HG03521 (cell line): ENCODE data around the gene PDE4D.
"Not testable (repeated sequence)": the region's sequence is repeated elsewhere in the genome, so short reads cannot be mapped to it uniquely, and the experiment has no call there.

Experiments
- ATAC-seq: cut with Tn5 transposase; IDR thresholded peaks from one replicate; pipeline ENCODE4 v1.9.1; 2021; ENCODE audit warnings: mild to moderate bottlenecking, moderate library complexity; ENCODE audit not compliant: unreplicated experiment

PDE4D gene

DNA sequence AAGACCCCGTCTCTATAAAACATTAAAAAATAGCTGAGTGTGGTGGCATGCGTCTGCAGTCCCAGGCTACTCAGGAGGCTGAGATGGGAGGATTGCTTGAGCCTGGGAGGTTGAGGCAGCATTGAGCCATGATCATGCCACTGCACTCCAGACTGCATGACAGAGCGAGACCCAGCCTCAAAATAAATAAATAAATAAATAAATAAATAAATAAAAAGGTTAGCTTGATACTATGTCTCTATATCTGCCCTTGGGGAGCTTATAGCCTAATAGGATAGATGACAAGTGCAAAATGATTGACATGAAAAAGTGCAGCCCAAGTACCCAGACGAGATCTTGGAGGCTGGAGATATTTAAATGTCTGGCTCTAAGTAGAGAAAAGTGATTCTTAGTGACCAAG, 122.6 kb downstream of the PDE4D start:
- ATAC-seq: no peak

DNA sequence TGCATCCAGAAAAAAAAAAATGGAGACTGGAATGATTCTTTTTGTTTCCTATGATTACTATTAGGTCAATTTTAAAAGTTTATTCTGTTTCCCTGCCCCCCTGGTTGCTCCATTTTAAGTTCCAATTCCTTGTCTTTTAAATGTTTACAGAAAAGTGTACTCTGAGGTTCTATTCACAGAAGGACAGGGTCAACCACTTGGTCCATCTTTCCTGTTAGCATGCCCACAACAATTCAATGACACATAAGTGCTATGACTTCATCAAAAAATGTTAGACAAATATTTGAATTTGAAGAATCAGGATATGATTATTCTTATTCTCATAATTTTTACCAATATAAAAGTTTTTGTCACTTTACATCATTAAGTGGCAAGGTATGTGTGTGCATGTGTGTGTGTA, 123.7 kb downstream of the PDE4D start:
- ATAC-seq: no peak

DNA sequence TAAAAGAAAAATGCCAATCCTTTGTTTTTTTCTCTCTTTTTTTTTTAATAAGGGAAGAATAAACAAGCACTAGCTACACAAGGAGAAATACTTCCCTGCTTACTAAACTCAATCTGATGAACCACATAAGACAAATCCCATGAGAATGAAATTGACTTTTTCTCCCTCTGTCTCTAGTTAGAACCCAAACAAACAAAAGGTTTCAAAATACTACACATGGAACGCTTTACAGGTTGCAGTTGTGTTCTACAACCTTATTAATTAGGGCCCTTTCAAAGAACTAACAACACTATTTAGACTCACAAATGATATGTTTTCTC, 124.5 kb downstream of the PDE4D start:
- ATAC-seq: no peak

DNA sequence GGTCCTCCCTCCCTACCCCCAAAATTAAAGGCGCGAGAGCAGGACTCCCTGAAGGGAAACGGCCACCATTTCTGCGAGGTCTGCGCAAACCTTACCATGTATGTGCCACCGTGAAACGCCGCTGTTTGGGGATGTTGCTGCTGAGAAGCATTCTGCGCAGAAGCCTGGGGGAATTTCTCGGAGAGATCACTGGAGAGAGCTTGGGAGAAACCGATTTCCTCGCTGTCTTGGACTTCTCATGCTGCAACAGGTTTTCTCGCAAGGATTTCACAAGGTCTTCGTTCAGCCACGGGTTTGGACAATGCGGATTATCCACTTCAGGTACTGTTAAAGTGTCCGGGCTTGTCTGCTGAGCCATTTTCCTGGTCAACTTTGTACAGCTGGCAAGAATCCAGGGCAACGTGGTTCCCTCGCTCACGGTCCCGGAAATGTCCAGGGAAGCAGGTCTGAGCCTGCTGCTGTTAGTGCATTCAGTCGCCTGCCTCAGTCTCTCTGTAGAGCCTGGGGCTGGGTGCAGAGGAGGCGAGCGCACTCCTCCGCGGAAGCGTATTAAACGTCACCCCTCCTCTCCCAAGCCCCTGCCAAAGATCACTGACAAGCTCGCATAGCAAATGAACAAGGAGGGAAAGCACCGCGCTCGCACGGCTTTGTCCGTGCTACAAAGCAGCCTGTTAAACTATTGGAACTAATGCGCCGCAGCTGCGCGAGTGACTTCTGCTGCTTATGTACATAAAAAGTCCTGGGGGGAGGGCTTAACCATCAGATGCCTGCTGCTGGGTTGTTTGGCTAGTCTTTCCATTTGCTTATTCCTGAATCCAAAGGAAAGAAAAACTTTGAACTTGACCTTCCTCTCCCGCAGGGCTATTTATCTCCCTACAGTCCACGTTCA, 125.1 kb downstream of the PDE4D start:
- no peak for ATAC-seq

DNA sequence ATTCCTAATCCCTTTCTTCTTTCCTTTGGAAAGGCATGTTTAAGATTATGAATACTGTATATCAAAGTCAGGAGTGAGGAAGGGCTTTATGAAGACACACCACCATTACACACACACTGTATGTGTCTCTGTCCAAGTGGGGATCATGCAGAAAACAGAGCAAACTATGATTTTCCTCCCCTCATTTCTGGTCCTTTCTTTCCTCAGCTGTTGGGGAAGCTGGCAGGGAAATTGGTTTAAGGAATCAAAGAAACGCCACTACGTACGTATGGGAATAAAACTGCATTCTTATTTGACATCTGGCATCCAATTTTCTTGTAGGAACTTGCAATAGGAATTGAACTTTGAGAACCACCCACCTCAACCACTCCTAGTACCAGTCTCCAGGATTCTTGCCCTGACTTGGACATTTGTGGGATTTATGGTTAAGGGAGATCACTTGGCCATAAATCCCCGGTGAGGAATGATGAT, 125.8 kb downstream of the PDE4D start:
- no peak for ATAC-seq

DNA sequence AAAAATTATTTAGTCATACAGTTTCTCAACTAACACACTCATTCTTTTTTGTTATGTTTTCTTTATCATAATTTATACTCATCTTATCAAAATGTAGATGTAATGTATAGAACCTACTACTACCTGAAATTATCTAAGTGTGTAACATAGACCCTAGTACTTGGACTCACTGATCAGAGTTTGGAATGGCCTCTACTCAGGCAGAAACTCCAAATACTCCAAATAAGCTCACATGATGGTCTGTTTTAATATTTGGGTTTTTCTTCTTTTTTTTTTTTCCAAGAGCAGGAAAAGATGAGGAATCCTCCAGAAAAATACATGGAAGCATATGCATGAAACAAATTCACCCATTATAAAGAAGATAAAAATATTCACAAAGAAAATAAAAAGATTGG, 126.3 kb downstream of the PDE4D start:
- ATAC-seq: no peak

DNA sequence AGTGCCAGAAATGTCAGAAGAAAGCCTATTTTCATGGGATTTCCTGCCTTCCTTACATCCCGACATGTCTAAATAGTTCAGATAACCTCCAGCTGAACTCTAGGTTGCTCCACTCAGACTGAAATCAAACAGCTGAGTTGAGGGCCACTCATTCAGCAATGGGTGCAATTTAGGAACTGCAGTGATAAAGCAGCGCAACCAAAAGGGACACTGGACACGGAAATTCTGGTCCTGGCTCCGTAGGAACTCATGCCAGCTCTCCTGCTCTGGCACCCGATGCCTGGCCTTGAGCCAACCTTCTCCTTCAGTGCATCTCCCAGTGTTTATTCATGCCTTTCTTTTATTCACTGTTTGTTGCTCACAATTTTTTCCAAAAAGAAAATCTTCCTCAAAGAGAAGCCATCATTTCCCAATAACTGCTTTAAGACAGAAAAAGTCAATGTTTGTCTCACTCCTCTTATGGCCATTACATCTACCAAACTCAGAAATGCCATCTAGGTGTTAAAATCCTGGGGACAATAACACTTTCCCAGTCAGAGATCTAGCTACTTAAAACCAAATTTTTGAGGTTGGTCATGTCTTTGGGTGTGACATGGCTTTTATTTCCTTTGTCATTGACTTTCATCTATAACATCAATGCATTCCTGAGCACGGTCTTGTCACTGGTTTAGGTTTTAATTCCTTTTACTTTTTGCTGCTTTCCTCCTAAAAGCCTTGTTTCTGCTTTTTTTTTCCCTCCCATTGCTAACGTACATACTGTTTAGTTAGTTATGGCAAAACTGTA, 126.9 kb downstream of the PDE4D start:
- ATAC-seq: no peak

DNA sequence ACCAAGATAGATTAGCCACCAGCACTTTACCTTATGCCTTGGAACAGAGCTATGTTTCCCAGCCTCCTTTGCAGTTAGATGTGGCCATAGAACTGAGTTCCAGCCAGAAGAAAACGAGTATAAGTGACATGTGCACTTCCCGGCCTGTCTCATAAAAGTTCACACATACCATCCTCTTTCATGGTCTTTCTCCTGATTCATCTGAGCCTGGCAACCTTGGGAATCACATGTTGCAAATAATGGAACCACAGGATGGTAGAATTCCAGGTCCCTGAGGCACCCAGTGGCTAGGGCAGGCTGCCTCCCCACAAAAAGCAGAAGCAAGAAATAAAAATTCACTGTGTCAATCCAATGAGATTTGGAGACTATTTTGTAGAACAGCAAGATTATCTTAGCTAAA, 128.1 kb downstream of the PDE4D start:
- no peak for ATAC-seq

DNA sequence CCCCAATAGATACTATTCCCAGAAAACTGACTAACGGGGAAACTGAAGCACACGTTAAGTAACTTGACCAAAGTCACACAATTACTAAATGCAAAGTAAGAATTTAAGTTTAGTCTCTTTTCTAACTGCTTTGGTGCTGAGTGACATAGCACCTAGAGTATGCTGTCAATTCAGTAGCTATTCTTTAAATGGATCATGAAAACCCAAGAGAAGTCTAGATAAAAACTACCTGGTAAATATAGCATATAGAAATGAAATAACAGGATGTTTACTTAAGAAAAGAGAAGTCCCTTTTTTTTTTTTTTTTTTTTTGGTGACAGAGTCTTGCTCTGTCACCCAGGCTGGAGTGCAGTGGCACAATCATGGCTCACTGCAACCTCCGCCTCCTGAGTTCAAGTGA, 129.2 kb downstream of the PDE4D start:
- no peak for ATAC-seq

DNA sequence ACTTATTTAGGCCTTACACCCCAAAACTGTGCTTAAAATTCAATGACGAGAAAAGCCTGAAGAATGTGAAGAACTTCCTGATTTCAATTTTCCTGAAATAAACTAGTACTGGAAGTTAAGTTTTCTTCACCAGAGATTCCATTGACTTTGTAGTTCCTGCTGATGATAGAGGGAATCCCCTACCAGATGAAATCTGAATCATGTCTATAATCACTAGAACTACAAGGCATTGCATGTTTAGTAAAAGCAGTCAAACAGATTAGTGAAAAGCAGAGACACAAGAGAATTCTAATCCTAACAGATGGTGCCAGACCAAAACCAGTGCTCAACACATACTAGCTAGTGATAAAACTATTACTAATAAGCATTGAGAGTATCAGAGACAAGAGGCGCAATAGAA, 130.0 kb downstream of the PDE4D start:
- no peak for ATAC-seq

DNA sequence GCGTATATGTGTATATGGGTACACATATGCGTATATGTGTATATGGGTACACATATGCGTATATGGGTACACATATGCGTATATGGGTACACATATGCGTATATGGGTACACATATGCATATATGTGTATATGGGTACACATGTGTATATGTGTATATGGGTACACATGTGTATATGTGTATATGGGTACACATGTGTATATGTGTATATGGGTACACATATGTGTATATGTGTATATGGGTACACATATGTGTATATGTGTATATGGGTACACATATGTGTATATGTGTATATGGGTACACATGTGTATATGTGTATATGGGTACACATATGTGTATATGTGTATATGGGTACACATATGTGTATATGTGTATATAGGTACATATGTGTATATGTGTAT, 131.3 kb downstream of the PDE4D start:
- not testable (repeated sequence) for ATAC-seq

DNA sequence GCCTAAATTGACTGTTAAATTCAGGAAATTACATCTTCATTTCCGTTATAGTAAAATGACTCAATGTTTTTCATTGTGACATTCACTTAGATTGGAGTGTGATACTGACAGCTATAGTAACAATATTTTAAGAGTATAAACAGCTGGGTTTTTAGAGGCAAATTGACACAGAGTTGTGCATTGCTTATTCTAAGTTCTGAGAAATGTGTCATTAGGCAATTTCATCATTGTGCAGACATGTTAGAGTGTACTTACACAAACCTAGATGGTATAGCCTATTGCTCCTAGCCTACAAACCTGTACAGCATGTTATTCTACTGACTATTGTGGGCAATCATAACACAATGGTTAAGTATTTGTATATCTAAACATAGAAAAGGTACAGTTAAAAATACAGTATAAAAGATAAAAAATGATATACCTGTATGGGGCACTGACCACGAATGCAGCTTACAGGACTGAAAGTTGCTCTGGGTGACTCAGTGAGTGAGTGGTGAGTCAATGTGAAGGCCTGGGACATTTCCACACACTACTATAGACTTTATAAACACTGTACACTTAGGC, 132.7 kb downstream of the PDE4D start:
- ATAC-seq: no peak

DNA sequence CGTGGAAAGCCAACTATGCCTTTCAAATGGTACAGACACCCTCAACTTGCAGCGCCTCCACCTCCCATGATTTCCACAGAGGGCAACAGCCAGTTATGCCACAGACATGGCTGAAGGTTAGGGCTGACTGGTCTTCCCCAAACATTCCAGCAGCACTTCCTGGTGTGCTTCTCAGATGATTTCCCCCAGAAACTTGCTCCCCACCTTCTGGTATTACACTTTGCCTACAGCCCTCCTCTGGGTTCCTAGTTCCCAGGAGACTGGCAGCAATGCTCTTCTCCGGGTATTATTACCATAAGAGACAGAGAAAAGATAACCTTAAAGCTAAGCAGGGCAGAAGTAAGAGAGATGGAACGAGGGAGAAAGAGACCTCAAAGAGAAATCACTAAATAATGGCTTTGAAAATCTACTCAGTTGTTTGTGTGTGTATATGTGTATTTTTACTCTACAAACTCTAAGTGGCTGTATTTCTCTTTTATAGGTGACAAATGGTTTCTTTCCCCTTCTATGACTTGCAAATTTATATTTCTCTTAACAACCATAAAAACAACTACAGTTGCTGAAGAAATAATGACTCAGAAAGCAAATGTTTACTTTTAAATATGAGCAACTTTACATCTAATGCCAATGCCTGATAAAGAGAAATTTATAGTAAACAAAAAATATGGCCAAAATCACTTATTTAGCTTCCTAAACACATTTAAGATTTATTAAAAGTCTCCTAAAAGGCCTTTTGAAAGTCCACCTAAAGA, 133.8 kb downstream of the PDE4D start:
- ATAC-seq: no peak

DNA sequence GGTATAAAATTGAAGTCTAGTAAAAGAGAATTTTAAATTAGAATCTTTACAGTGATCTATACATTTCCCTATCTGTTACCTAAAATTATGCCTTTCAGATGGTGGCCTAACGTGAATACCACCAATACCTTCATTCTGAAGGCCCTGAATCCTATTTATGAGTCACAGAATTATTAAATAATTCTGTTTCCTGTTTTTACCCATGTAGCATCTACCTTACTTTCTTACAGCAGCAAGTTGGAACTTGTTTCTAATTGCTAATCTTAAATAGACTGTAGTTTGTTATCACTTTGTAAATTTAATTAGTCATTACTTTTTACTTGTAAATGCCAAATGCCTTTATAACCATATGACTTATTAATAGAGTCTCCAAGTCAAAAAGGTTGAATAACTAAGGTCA, 135.0 kb downstream of the PDE4D start:
- no peak for ATAC-seq

DNA sequence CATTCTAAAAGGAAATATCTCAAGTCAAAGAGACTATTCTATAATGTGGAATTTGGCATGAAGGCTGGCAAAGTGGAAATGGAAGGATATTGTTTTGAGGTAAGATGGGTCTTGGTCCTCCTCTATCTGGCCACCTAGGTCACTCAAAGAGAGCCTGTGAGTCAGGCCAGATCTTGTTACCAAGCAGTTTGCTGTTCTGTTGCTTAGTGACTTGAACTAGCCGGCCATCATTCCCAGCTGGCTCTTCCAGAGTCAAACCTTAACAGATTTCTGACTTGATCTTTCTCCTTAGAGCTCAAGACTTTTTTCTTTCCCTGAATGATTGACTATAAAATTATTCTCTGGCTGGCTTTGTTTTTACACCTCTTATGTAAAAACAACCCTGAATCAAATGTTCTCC, 136.1 kb downstream of the PDE4D start:
- ATAC-seq: no peak

DNA sequence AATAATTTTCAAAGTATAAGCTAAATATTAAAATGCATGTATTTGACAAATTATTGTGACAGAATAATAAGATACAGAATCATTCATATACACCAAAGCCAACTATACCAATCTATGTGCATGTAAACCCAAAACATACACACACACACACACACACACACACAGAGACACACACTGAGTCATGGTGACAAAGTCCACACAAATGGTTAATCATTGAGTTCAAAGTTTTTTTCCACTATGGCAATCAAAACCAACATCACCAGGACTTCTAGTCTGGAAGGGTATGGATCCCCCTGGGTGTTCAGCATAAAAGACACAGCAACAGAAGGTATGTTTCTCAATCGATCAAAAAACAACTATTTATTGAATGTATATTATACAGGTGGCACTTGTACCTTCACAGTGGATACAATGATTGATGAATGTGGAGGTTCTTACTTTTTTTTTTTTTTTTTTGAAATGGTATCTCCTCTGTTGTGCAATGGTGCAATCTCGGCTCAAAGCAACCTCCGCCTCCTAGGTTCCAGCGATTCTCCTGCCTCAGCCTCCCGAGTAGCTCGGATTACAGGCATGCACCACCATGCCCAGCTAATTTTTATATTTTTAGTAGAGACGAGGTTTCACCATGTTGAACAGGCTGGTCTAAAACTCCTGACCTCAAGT, 137.0 kb downstream of the PDE4D start:
- no peak for ATAC-seq

DNA sequence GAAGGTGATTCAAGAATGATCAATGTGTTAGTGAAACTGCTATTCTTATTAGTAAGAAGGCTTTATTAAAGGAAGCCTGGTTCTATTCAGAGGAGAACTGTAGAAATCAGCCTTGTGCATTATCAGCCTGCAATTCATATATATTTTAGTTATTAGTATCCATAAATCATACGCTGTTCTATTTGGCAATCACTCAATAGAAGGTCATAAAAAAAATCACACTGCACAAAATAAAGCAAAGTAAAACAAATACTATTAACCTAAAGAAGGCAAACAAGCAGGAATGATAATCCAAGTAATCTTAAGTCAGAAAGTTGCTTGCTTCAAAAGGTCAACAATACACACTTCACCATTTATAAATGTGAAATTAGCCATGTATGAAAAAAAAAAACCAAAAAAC, 138.1 kb downstream of the PDE4D start:
- ATAC-seq: no peak

DNA sequence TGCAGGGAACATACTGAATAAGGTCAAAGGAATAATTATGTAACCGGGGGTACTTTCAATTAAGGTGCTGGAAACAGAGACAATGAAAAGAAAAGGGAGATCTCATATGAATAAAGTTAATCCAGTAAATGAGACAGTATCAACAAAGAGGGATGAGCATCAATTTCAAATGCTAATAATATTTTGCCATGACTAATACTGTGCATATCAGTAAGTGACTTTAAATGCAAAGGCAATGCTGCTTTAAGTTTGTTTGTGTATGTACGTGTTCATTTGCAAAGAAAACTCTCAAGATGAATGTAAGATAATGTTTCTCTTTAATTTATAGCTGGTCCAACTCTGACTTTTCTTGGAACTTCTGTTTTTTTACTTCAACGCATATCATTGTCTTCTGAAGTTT, 139.9 kb downstream of the PDE4D start:
- ATAC-seq: no peak

DNA sequence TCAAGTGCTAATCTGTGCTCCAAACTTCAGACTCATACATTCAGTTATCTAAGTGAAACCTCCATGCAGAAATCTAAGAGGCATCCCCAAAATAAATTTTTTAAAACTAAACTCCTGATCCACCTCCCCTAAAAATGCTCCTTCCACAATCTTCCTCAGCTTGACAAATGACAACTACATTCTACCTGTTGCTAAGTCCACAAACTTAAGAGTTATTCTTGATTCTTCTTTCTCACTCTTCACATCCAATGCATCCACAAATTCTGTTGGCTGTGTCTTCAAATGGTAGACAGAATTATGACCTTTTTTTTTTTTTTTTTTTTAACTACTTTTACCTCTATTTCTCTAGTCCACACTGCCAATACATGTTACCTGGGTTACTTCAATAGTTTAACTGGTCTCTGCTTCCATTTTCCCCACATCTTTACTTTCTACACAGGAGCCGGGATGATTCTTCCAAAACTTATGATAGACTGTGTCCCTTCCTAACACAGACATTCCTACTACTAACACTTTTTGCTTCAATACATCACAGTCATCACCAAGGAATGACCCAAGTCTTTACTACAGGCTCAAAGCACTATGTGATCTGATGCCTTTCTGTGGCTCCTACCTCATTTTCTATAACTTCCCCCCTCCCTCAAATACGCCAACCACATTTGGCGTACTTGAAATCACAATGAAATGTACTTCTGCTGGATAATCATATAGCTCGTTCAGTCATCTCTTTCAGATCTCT, 143.6 kb downstream of the PDE4D start:
- no peak for ATAC-seq

DNA sequence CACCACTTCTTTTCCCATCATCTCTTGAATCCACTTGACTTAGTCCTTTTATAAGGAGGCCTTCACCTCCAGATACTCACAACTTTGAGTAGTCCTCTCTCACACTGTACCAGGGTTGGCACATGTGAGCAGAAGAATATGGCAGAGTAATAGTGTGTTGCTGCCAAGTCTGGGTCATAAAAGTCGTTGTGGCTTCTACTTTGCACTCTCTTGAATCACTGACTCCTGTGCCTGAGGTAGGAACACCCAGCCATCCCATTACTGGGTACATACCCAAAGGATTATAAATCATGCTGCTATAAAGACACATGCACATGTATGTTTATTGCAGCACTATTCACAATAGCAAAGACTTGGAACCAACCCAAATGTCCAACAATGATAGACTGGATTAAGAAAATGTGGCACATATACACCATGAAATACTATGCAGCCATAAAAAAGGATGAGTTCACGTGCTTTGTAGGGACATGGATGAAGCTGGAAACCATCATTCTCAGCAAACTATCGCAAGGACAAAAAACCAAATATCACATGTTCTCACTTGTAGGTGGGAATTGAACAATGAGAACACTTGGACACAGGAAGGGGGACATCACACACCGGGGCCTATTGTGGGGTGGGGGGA, 145.4 kb downstream of the PDE4D start:
- ATAC-seq: not testable (repeated sequence)
